Erythroblast (primary cell): ENCODE measurements around the gene IRAK1BP1.

Experiments used
- GATA1 ChIP-seq: IDR thresholded peaks from 2 replicates; pipeline ENCODE4 v1.6.1; 2011; ENCODE audit warnings: low read depth, mild to moderate bottlenecking, control low read depth, low read length, moderate library complexity
- POLR2A ChIP-seq: IDR thresholded peaks from 2 replicates; pipeline ENCODE4 v1.6.1; 2011; ENCODE audit warnings: mild to moderate bottlenecking, low read length

GRCh38 chr6:78952362-78952761, 85.0 kb downstream of the IRAK1BP1 start:
- TF ChIP-seq POLR2A (no peak), GATA1 (no peak)
